Myocyte (in vitro differentiated cells): ENCODE results near the gene ADI1. TPM values are rescaled to one million over a fixed set of nuclear protein-coding genes. Genes with fewer than 3 reads are reported as not detected.
"Not testable (repeated sequence)": the region's sequence is repeated elsewhere in the genome, so short reads cannot be mapped to it uniquely, and the experiment has no call there.

Source experiments
- DNase-seq: peaks from one replicate; pipeline ENCODE4 v3.0.0-alpha.2; 2012; ENCODE audit warnings: low read depth
- total RNA-seq: library from RNA; depleted of rRNA; stranded (reverse); fragments of >200 nt; gene quantifications from 2 replicates; pipeline ENCODE4 v1.2.3, GENCODE V29; 2014

The ADI1 gene
- total RNA-seq, 1 donor from 2014 or later, result 44.4 TPM

DNA sequence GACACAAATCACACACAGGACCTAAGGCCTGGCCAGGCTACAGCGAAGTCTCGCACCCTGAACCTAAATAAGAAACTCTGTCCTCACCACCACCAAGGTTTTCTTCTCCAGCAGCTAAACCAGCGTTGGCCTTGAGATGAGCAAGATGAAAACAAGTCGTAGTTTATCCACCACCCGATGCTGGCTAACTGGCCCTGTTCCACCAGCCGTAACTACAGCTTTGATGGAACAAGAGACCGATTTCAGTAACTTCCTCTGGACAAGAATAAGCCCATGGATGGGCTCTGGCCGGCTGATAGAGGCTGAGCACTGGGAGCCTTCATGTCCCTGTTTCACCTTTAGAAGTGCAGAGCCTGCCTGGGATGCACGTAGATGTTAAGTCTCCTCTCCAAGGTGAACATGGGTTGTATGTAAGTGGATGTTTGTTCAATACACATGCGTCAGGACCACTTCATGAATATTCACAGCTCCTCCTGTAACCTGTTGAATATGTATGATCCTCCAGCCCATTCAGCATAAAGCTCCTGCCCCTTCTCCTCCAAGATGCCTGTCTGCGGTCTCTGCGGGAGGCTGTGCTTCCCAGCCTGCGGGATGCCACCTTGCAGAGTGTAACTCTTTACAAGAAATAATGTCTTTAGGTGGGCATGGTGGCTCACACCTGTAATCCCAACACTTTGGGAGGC is 24.2 kb downstream of the ADI1 start:
- no peak for DNase-seq

DNA sequence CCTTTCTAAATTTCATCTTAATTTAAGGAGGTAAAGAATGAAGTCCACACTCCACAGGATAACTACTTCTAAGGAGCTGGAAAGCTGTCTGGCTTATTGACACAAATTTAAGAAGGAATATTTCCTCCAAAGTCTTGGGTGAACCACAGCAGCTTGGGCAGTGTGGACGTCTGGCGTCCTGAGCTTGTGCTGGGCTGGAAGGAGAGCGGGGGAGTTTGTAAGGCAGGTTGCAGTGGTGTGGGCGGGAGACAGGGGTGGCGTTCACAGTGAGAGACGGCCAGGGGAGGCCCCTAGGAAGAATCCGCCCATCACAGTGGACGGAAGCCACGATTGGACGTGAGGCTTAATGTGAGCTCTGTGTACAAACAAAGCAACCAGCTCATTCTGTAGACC is 25.7 kb downstream of the ADI1 start:
- DNase-seq, result no peak

DNA sequence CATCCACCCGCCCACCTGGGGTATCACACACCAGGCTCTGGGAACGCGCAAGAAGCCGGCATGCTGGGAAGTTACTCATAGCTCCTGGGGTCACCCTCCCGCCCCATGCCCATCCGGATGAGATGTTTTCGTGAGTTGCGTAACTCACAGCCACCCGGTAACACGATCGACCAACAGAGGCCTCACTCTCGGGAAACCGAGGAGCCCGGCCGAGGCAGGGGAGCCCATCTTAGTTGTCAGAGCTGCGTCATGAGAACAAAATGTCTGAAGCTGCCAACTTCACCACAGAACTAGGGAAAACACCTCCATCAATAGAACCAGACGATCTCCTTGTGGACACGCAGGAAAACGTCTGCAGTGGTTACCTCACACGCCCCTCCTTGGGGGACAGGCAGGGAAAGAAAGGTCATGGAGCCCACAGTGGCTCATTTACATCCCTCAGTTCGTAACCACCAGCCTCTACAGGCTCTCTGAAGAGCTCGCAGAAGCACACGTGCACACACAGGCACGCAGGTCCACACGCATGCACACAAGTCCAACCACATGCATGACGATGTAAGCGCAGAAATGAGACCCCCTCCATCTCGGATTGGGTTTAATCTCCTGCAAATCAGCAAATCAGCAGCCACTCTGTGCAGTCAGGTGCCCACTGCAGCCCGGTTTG is 26.2 kb downstream of the ADI1 start:
- peak; percentile 86 for DNase-seq

DNA sequence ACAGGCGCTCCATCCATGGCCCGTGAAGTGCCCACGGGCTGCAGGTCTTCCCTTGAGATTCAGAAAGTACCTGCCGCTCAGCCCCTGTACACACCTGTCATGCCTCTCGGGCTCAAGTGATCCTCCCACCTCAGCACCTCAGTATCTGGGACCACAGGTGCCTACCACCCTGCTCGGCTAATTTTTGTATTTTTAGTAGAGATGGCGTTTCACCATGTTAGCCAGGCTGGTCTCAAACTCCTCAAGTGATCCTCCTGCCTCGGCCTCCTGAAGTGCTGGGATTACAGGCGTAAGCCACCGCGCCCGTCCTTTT is 26.9 kb downstream of the ADI1 start:
- DNase-seq, result not testable (repeated sequence)

DNA sequence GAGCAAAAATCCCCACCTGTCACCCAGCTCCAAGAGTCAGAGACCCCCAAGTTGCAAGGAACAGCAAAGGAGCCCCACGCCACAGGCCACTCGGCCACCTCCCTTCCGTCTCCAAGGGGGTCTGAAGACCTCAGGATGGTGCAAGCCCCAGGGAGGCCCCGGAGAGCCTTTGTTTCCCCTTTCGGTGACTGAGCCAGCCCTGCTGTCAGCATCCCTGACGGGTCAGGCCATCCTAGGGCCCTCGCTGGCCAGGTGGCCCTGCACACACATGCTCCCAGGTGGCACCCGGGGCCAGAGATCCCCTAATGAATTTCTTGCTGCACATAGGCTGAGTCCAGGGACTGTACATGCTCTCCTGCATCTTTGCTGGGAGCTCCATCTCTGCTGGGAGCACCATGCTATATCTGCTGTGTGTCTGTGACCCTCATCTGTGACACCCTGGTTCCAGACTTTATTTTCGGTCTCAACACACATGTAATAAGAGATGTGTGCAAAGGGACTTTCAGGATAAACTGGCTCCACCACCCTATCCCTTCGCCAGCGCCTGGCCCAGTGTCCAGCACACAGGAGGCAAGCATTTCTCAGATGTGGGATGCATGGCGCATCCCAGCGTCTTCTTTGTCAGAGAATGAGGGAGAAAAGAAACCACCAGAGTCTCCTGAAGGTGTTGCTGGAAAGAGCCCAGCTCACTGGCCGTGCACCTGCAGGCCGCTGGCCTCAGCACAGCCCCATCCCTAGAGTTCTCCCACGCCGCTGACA is 27.4 kb downstream of the ADI1 start:
- DNase-seq, result no peak

DNA sequence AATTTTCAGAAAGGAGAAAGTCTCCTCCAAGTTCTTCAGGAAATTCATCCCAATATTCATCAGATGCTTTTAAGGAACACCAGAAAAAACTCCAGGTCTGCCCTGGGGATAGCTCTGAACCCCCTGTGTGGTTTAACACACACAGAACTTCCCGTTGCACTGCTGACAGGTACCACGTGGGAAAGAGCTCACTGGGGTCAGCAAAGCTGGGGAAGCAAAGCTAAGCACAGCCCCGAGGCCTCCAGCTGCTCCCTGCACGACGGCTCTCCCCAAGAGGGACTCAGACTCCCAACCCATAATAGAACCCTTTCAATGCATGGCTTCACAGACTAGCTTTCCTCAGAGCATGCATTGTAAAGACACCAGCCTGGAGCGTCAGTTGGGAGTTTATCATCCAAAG is 28.0 kb downstream of the ADI1 start:
- DNase-seq, result no peak

DNA sequence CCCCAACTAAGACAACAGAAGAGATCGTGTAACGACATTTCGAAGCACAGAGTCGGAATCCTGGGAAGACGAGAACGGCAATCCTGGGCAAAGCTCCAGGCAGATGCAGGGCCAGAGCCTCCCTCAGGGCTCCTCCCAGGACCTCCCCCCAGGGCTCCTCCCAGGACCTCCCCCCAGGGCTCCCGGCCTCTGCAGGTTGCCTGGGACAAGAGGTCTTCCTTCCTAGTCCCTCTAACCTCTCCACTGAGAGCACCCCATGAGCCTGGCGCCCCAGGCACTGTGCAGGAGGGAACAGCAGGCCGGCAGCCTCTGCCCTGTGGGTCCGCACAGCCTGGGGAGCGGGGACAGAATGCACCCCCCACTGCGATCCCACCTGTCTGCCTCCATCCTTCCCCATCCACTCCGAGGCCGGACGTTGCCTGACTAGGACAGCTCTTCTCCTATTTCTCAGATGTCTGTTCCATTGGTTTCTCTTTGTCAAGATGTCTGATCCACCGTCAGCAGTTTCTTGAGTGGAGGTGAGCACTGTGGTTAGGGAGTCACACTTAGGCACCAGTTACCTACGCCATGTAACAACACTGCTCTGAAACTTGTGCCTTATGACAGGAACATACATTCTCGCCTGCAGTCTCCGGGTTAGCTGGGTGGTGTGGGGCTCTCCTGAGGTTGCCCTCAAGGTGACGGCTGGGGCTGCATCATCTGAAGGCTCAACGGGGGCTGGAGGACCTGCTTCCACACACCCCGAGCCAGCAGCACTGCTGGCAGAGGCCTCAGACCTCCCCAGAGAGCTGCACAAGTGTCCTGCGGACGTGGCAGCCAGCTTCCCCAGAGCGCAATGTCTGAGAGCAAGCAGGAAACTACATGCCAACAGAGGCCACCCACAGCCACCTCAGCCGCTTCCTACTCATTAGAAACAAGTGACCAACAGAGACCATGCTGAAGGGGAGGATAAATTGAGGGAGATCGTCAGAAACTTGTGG is 28.9 kb downstream of the ADI1 start:
- DNase-seq, result no peak

DNA sequence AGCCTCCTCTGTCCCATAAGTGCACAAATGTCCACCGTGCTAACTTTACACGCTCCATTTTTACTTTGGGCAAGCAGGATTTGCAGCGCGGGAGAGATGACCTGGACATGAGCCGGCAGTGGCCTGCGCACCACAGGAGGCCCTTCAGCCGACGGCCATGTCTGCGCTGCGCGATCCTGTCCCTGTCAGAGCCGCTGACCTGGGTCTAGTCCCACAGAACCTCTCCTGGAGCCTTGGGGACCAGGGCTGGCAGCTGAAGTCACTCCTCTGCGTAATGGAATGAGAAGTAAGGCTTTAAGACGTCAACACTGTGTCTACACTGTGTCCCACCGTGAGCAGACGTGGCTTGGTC is 29.6 kb downstream of the ADI1 start:
- no peak for DNase-seq

DNA sequence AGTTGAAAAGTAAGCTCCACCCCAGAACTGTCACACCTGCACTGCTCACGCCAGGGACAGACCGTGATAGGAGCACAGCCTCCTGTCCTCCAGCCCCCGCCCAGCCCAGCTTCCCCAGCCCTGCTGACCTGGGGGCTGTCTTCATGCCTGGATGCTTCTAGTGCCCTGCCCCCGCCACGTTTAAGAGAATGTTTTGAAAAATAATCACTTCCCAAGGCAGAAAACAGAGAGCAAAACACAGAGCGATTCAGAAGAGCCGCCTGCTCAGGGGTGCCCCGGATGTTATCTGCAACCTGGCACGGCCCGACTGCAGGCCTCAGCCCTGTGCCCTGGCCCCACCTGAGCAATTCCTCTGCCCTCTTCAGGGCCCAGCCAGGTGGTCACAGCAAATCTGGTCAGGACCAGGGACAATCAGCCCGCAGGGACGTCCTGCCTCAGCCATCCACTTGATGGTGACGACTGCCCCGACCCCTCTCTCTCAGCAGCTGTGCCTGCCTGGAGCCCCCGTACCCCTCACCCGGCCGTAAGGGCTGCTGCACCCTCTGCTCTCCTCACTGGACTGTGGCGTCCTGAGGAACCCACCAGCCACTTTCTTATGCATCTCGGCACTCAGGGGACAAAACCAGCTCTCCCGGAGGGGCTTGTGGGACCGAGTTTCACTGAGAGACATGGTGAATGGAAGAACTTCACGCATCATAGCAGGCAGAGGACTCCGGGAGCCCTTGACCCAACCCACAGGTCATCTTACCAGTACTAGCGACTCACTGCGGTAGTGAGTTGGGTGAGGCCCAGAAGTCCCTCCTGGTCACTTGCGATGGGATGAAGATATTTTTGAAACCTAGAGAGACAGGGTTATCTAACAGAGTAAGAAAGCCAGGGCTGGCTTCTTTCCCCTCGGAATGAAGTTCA is 30.2 kb downstream of the ADI1 start:
- DNase-seq, result no peak

DNA sequence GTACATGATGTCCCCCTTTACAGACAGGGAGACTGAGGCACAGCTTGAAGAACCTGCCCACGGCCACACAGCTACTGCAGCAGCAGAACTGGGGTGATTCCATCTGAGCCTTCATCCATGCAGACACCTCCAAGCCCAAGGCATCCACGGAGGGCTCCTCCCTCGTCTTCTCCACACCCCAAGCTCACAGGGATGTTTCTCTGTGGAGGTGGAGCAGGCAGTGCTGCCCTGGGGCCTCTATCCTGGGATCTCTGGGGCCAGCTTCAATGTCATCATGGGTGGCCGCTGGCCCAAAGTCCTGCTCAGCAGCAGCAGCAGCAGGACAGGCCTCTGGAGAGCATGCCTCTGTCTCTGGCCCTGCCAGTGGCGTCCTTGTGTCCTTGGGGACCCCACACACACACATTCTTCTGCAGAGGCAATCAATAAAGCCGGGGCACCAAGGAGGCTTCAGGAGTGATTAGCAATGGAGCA is 31.2 kb downstream of the ADI1 start:
- no peak for DNase-seq

DNA sequence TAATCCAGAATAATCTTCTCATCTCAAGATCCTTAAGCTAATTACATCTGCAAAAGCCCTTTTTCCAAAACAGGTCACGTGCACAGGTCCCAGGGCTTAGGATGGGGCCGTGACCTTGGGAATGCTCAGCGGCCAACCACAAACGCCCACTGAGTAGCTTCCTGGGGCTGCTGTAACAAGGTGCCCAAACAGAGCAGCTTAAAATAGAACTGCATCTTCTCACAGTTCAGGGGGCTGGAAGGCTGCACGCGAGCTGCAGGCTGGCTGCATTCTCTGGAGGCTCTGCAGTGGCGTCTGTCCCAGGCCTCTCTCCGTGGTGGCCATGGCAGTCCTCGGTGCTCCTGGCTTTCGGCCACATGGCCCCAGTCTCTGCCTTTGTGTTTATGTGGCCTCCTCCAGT is 31.9 kb downstream of the ADI1 start:
- DNase-seq, result no peak

DNA sequence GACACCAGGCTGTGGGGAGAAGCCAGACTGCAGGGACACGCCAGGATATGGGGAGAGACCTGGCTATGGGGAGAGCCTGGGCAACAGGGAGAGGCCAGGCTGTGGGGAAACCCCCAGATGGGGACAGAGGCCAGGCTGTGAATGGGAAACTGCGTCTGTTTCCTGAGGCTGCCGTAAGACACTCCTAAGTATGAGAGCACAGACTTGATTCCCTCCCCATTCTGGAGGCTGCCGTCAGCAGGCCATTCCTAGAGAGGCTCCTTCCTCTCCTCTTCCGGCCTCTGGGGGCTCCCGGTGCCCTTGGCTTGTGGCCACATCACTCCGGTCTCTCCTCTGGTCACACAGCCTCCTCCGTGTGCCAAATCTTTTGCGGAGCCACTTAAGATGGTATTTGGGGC is 32.3 kb downstream of the ADI1 start:
- no peak for DNase-seq

DNA sequence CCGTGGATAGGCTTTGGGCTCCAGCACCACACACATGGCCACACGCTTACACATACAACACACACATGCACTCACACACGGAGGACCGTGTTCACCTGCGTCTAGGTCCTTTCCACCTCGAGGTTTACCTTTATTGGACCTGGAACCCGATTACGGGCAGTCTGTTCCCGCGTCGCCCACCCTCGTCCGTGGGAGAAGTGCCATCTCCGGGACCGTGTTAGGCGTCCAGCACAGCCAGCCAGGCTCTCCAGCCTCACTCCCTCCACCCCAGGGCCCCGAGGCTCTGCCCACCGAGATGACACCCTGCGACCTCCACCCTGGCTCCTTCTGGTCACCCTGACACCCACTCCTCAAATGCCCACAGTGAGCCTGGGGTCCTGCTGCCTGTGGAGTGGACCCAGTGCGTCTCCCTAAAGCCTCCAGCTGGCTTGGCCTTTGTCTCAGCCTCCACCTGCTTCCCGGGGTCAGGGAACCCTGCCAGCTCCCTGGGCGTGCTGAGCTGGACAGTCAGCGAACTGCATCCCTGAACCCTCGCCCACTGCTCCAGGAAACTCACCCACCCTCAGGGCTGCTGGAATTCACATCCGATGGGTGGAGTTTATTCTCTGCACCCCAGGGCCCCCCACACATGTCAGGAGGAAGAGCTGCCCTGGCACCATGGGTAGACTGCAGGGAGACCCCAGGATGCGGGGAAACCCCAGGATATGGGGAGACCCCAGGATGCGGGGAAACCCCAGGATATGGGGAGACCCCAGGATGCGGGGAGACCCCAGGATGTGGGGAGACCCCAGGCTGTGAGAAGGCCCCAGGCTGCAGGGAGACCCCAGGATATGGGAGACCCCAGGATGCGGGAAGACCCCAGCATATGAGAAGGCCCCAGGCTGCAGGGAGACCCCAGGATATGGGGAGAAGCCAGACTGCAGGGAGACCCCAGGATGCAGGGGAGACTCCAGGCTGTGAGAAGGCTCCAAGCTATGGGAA is 33.0 kb downstream of the ADI1 start:
- DNase-seq, result peak; percentile 35

DNA sequence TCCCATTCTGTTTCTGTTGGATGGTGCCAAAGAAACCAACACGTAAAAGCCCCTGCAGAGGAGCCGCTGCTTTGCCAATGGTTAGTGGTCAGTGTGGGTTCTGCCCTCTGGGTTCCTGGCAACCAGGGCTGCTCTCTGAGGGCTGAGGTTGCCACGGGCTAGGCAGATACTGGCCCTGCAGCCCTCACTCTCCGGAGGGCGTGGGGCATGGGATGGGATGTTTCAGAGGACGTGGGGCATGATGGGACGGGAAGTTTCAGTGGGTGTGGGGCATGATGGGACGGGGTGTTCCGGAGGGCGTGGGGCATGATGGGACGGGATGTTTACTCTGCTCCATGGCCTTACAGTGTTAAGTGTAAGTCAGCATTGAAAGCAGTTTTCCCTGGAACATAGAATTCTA is 34.2 kb downstream of the ADI1 start:
- DNase-seq, result peak; percentile 71

DNA sequence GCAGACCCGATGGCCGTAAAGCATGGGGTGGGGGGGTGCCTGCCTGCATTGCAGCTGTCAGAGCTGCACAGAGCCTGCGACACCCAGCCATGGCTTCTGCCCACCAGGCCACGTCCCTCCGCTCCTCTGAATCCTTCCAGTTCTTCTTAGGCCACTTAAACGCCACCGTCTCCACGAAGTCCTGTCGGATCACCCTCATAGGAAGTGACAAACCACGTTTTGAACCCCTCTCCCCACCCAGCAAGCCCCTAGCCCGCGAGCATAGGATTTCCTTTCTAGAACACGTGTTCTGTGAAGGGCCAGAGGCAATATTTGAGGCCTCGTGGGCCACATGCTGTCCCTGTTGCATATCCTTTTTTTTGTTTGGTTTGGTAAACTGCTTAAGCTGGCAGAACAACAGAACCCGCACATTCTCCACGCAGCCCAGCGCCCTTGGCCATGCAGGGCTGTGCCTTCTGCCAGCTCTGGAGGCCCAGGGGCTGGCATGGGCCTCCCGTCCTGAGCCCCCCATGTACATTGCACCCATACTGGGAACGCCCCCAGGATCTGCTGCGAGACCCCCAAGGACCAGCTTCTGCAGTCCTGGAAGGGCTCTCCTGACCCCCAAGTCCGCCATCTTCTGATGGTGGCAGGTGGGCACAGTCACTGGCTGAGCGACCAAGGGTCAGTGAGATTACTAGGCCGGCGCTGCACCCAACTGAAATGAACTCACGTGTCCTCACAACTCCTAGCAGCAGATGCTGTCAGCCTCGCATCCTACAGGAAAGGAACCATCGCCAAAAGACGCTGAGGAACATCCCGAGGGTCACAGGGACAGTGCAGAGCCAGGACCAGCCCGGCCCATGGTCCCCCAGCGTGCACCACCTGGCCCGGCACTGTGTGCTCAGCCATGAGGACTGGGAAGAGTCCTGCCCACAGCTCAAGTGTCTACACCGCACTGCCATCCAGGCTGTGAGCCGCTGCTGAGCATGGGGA is 35.1 kb downstream of the ADI1 start:
- DNase-seq, result no peak

DNA sequence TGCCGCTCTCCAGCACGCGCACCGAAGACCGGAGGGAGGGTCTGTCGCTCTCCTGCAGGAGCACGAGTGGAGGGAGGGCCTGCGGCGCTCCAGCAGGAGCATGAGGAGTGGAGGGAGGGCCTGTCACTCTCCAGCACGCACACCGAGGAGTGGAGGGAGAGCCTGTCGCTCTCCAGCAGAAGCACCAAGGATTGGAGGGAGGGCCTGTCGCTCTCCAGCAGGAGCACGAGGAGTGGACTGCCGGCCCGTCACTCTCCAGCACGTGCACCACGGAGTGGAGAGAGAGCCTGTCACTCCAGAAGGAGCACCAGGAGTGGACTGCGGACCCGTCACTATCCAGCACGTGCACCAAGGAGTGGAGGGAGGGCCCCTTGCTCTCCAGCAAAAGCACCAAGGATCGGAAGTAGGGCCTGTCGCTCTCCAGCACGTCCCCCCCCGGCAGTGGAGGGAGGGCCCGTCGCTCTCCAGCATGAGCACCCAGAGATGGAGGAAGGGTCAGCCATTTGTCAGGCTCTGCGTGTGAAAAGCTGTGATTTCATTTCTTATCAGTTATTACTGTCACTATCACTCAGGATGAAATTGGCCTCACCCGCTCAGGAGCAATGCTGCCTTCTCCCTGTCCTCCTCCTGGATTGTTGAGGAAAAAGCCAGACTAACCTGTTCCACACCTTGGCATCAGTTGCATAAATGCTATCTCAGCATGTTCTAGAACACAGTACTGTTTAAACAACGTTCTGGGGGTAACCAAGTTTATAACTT is 35.9 kb downstream of the ADI1 start:
- DNase-seq, result no peak

DNA sequence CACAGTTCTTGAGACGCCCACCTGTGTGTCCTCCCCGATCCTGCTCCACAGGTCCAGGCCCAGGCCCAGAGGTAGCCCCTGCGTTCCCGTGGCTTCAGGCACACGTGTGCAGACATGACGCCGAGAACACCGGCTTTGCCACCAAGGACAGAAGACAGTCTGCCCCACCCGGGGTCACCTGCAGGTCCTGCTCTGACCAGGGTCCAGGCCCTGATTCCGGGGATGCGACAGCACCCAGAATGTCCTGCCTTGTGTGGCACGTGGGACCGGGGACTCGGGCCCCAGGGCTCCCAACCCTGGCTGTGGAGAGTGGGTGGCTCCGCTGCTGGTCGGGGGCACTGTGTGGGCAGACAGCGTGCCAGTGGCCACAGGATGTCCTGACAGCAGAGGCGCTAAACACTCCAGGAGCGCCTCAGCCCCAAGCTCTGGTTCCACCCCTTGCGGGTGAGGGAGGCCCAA is 36.9 kb downstream of the ADI1 start:
- no peak for DNase-seq
